GM12892 (cell line): Measurements from ENCODE around the gene CCDC80.

Experiments
- POLR2A ChIP-seq: IDR thresholded peaks from 2 replicates; pipeline ENCODE4 v1.6.1; 2011; ENCODE audit warnings: low read depth, low read length, control low read depth
- POLR2AphosphoS5 ChIP-seq: IDR thresholded peaks from 2 replicates; pipeline ENCODE4 v1.6.1; 2011; ENCODE audit warnings: low read depth, low read length, control low read depth

GRCh38 chr3:112639455-112640225 is 1.3 kb downstream of the CCDC80 start:
- no peak for TF ChIP-seq POLR2A
- no peak for TF ChIP-seq POLR2AphosphoS5
